Activated CD4-positive, alpha-beta T cell treated with anti-CD3 and anti-CD28 coated beads, Interleukin-2, amount 50 U/mL, for 16 hours (primary cell): ENCODE data around the gene ZNF740.
"Not testable (repeated sequence)": the region's sequence is repeated elsewhere in the genome, so short reads cannot be mapped to it uniquely, and the experiment has no call there.

Experiments
- DNase-seq: peaks from one replicate; pipeline ENCODE4 v3.0.0-alpha.2; 2020

Gene ZNF740

GRCh38 chr12:53195516-53196420 is 15.2 kb downstream of the ZNF740 start:
- no peak for DNase-seq

- no peak for DNase-seq
Measured at GRCh38 chr12:53196486-53196885, 16.0 kb downstream of the ZNF740 start.

- DNase-seq: no peak
Measured at GRCh38 chr12:53197011-53197640, 16.6 kb downstream of the ZNF740 start.

- peak; percentile 39 for DNase-seq
Measured at GRCh38 chr12:53198486-53199110, 18.1 kb downstream of the ZNF740 start.

- no peak for DNase-seq
Measured at GRCh38 chr12:53199700-53200099, 19.2 kb downstream of the ZNF740 start.

- no peak for DNase-seq
Measured at GRCh38 chr12:53200107-53200457, 19.6 kb downstream of the ZNF740 start.

DNA sequence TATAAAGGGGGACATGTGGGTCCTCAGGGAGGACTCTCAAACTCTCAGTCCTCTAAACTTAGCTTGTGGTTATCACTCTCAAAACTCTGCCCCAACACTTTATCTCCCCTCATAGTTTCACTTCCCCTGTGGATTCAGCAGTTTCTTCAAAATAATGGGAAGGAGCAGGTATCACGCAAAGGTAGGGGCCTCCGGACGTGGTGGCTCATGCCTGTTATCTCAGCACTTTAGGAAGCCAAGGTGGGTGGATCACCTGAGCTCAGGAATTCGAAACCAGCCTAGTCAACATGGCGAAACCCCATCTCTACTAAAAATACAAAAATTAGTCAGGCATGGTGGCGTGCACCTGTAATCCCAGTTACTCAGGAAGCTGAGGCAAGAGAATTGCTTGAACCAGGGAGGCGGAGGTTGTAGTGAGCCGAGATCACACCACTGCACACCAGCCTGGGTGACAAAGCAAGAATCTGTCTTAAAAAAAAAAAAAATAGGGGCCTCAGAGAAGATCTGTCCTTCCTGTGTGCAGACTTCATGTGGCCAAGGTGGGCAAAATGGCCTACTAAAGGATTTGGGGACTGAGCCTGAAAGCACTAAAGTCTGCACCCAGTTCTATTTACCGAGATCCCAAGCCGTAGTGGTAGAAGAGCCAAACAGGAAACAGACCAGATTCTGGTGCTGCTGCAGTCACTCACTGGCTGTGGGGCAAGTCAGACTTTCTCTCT is 20.1 kb downstream of the ZNF740 start:
- peak; percentile 79 for DNase-seq

DNA sequence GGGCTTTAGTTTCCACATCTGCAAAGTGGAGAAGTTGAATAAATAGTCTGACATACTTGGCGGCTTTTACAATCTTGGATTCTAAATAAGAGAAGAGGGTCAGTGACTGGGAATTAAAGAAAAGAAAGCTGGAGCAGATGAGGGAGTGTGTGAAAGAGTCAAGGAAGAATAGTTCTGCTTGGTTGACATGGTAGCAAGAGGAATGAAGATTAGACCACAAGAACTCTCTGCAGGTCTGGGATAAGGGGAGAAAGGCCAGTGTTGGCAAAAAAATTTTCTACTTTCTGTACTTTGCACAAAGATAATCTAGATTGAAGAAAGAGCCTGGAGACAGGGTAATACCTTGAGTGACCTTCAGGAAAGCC is 20.6 kb downstream of the ZNF740 start:
- DNase-seq: no peak

GRCh38 chr12:53201639-53202038 is 21.1 kb downstream of the ZNF740 start:
- no peak for DNase-seq

DNA sequence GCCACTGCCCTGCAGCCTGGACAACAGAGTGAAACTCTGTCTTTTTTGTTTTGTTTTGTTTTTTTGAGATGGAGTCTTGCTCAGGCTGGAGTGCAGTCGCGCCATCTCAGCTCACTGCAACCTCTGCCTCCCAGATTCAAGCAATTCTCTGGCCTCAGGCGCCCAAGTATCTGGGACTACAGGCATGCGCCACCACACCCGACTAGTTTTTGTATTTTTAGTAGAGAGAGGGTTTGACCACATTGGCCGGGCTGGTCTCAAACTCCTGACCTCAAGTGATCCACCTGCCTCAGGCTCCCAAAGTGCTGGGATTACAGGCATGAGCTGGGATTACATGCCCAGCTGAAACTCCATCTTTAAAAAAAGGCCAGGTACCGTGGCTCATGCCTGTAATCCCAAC is 21.8 kb downstream of the ZNF740 start:
- not testable (repeated sequence) for DNase-seq

DNA sequence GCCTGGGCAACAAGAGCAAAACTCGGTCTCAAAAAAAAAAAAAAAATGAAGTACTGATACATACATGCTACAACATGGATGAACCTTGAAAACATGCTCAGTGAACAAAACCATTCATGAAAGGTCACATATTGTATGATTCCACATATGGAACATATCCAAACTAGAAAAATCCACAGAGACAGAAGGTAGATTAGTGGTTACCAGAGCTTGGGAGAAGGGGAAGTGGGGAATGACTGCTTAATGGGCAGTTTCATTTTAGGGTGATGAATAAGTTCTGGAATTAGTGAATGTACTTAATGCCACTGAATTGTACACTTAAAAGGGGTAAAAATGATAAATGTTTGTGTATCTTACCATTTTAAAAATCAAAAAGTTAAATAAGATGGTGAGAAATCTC is 23.8 kb downstream of the ZNF740 start:
- DNase-seq: no peak

DNA sequence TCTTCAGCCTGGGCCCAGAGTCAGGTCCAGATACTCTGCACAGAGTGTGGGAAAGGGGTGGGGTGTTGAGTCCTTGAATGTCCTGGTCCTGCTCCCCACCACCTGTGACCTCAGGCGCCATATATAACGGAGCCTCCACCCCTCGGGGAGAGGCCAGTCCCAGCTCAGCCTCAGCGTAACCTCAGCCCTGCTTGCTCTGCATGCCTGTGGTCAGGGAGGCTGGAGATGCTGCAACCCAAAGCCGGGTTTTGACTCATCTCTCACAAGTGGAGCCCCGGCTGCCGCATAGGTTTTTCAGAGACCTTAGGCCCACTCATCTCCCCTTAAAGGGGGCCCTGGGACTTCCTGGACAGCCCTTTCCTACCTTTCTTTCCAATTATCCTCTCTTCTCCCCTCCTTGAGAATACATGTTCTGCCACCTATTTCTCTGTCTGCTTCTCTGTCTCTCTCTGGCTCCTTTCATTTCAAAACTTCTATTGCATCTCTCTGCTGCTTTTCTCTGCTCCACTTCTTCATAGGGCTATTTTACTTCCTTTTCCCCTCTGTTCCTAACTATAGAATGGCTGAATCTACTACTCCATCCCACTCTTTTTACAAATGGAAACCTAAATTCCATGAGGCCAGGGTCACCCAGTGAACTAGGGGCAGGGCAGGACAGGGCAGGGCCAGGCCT is 25.4 kb downstream of the ZNF740 start:
- peak; percentile 94 for DNase-seq

- peak; percentile 85 for DNase-seq
Measured at GRCh38 chr12:53207042-53207441, 26.5 kb downstream of the ZNF740 start, which contains the start of gene ITGB7. Gene ITGB7, minus strand, starts transcription at chr12:53207251. Its CDS starts 6,808 bp downstream, at chr12:53200443.

DNA sequence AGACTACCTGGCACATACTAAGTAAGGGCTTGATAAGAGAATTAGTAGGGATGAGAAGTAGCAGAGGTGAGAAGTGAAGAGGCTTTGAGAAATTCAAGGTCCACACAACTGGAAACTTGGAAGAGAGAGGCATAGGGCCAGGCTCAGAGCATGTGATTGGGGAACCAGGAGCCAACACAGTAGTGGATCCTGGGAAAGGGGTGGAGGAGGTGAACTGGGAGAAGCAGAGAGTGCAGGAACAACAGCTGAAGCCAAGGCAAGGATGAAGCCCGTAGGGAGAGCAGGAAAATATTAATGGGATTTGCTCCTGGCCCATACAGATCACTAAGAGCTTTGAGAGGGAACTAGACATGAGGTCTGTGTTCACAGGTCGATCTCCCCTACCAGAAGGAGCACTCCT is 27.9 kb downstream of the ZNF740 start:
- DNase-seq: no peak

- peak; percentile 71 for DNase-seq
Measured at GRCh38 chr12:53208877-53209463, 28.4 kb downstream of the ZNF740 start.

- no peak for DNase-seq
Measured at GRCh38 chr12:53210843-53211242, 30.3 kb downstream of the ZNF740 start.

- DNase-seq: no peak
Measured at GRCh38 chr12:53211476-53212381, 31.2 kb downstream of the ZNF740 start.

DNA sequence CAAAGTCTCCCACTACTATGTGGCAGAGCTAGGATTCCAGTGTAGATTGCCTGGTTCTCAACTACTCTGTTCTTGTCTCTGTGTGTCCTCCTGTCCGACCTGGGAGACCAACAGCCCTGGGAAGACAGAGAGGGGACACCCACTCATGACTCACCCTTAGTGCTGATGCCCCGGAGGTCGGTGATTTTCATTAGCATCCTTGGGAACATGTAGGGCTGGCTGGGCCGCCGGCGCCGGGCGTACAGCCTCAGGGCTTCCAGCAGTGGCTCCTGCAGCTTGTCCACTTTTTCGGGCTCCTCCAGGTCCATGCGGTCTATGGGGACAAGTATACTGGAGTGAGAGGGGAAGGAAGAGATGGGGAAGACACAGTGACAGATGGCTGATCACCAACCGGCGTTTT is 32.4 kb downstream of the ZNF740 start:
- no peak for DNase-seq

DNA sequence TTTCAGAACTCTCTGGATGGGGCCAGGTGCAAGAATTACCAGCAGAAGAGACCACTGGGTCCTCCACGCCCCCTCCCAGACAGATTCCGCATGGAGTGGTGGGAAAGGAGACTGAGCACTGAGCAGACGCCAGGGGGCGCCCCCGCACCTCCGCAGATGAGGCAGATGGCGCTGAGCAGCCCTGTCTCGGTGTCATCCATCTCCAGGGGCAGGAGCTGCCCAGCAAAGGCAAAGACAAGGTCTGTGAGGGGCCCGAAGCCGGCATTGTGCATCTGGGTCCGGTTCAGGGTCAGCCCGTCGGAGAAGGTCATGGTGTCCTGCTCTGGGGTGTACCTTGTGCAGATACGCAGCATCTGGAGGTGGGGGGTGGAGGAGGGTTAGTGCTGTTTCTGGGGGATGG is 32.8 kb downstream of the ZNF740 start:
- peak; percentile 86 for DNase-seq

DNA sequence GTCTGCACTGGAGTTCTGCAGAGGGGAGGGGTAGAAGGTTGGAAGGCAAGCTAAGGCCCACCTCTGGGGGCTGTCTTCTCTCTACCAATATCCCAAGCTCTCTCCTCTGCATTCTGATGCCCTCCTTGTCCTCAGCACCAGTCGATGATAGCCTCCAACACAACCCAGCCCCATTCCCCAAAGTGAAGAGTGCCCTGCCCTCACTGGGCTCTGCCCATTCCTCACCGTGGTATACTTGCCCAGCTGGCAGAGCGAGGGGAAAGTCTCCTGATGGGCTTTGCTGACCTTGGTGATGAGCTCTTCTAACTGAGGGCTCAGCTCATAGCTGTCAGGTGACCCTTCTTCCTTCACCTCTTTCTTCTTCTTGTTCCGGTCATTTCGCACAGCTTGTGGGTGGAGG is 33.7 kb downstream of the ZNF740 start:
- no peak for DNase-seq
